ENCODE results near the gene EPHB6.

EPHB6 gene

GRCh38 chr7:142854372-142855113 is at the start of gene EPHB6:
Gene EPHB6, plus strand, starts transcription at chr7:142855076. Its CDS starts 8,152 bp downstream, at chr7:142863228.
- peak; percentile 62 for DNase-seq

- no peak for DNase-seq
Observed at GRCh38 chr7:142805350-142806021, 49.4 kb upstream of the EPHB6 start.

- no peak for DNase-seq
Observed at GRCh38 chr7:142806022-142806356, 48.9 kb upstream of the EPHB6 start.

GRCh38 chr7:142806957-142807356 is 47.9 kb upstream of the EPHB6 start:
- DNase-seq = no peak

- peak; percentile 57 for DNase-seq
Observed at GRCh38 chr7:142807855-142808460, 46.9 kb upstream of the EPHB6 start.

- no peak for DNase-seq
Observed at GRCh38 chr7:142808461-142808801, 46.4 kb upstream of the EPHB6 start.

GRCh38 chr7:142808802-142809583 is 45.9 kb upstream of the EPHB6 start:
- peak; percentile 95 for DNase-seq

GRCh38 chr7:142809671-142810070 is 45.2 kb upstream of the EPHB6 start:
- DNase-seq = no peak

- DNase-seq = no peak
Observed at GRCh38 chr7:142811154-142811737, 43.6 kb upstream of the EPHB6 start.

GRCh38 chr7:142812437-142813215 is 42.2 kb upstream of the EPHB6 start:
- no peak for DNase-seq

GRCh38 chr7:142813226-142813625 is 41.6 kb upstream of the EPHB6 start:
- DNase-seq = no peak

GRCh38 chr7:142813699-142814098 is 41.2 kb upstream of the EPHB6 start:
- no peak for DNase-seq

- DNase-seq = no peak
Observed at GRCh38 chr7:142814451-142814850, 40.4 kb upstream of the EPHB6 start.

GRCh38 chr7:142815134-142815533 is 39.7 kb upstream of the EPHB6 start:
- no peak for DNase-seq

- no peak for DNase-seq
Observed at GRCh38 chr7:142817506-142817905, 37.4 kb upstream of the EPHB6 start.

GRCh38 chr7:142819530-142819929 is 35.3 kb upstream of the EPHB6 start:
- DNase-seq = no peak

GRCh38 chr7:142822714-142823113 is 32.2 kb upstream of the EPHB6 start:
- no peak for DNase-seq

- no peak for DNase-seq
Observed at GRCh38 chr7:142827951-142828500, 26.9 kb upstream of the EPHB6 start.

- no peak for DNase-seq
Observed at GRCh38 chr7:142832417-142832816, 22.5 kb upstream of the EPHB6 start.

GRCh38 chr7:142833174-142834048 is 21.5 kb upstream of the EPHB6 start:
- no peak for DNase-seq

GRCh38 chr7:142835487-142835886 is 19.4 kb upstream of the EPHB6 start:
- no peak for DNase-seq
